ENCODE results near the gene BNC1.

The BNC1 gene, protein sequence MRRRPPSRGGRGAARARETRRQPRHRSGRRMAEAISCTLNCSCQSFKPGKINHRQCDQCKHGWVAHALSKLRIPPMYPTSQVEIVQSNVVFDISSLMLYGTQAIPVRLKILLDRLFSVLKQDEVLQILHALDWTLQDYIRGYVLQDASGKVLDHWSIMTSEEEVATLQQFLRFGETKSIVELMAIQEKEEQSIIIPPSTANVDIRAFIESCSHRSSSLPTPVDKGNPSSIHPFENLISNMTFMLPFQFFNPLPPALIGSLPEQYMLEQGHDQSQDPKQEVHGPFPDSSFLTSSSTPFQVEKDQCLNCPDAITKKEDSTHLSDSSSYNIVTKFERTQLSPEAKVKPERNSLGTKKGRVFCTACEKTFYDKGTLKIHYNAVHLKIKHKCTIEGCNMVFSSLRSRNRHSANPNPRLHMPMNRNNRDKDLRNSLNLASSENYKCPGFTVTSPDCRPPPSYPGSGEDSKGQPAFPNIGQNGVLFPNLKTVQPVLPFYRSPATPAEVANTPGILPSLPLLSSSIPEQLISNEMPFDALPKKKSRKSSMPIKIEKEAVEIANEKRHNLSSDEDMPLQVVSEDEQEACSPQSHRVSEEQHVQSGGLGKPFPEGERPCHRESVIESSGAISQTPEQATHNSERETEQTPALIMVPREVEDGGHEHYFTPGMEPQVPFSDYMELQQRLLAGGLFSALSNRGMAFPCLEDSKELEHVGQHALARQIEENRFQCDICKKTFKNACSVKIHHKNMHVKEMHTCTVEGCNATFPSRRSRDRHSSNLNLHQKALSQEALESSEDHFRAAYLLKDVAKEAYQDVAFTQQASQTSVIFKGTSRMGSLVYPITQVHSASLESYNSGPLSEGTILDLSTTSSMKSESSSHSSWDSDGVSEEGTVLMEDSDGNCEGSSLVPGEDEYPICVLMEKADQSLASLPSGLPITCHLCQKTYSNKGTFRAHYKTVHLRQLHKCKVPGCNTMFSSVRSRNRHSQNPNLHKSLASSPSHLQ

DNA sequence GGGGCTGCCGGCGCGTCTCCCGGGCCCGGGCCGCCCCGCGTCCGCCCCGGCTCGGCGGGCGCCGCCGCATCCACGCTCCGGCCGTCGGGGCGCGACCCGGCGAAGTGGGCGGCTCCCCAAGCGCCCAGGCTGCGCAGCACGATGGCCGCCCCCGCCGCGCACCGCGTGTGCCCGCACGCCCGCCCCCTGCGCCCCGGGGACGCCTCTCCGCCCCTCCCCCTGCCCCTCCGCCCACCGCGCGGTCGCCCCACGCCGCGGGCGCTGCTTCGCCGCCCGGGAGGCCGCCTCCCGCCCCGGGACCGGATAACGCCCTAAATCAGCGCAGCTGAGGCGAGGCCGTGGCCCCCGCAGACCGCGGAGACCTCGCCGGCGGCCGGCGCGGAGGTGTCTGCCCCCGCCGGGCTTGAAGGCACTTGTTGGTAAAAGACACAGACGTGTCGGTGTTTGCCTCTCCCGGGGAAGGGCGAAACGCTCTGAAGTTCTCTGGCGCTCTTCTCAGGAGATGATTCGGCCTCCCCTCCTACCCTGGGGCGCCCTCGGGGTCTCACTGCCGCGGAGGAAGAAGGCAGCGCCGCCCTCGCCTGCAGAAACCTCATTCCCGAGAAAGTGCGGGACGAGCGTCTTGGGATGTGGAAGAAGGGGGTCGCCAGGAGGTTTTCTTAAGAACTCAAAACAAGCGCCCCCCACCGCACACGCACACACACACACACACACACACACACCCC is at the start of gene BNC1:
TSS of gene BNC1 (minus strand) at position 106 of the 725 bp plus-strand sequence. CDS start at position 70, 36 bp downstream.
- no peak for DNase-seq (ENCODE audit: low spot score)

DNA sequence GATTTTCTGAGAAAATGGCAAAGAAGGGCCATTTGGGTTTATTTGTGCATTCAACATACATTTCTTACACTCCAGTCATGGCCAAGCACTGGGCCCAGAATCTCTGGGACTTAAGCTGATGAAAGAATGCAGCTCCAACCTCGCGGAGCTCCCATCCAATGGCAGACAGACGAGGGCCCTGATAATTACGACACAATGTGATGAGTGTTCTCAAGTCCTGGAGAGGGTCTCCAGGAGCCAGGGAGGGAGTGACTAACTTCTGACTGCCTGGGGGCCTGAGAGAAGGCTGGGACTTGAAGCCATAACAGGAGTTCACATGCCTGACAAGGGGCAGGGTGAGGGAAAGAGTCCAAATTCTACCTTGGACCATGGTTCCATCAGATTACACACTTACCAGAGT is 42.6 kb upstream of the BNC1 start:
- no peak for DNase-seq (ENCODE audit: low spot score)

DNA sequence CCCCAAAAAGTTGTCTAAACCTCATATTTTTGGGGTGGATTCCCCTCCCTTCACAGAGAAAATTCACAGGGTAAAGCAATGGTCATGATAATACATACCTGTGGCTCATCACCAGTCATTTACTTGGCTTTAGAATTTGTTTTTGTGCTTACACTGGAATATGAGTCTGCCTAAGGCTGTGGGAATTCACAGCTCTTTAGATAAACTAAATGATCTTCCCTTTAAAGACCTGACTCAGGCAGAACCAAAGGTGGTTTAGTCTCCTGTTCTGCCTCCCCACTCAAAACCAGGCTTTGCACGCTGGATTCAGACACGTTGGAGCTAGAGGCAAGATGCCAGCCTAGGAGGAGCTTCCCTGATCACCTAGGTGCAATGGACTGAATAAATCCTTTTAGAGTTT is 40.3 kb upstream of the BNC1 start:
- DNase-seq (ENCODE audit: low spot score) = no peak

DNA sequence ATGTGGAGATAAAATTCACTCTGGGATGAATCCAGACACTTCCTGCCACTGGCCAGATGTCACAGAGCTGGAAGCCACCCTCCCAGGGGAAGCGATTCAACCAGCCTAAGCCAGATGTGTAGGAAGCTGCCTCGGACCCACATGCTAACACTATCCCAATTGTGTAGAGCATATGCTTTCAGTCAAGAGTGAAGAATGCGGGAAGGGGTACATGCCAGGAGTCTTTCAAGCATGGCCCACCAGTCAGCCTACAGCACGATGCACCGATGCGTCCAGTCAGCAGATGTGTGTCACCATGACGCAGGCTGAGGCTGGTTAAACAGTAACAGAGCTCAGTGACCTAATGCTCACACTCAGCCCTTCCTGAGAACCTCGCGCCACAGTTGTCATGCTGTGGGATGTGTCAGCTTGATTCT is 38.8 kb upstream of the BNC1 start:
- DNase-seq (ENCODE audit: low spot score) = peak; percentile 93

DNA sequence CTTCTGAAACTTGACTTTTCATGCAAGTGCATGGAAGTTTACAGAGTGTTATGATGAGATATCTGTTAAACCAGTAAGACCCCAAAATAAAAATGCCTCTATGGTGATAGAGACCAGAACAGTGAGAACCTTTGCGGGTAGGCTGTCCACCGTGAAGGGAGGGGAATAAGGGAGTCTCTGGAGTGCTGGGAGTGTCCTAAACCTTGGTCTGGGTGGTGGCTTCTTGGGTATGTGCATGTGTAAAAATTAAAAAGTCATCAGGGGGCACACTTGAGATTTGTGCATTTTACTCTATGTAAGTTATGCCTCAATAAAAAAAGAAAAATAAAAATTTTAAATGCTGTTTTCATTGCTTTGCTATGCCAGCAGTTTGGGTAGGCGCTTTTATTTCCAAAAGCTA is 38.2 kb upstream of the BNC1 start:
- no peak for DNase-seq (ENCODE audit: low spot score)

DNA sequence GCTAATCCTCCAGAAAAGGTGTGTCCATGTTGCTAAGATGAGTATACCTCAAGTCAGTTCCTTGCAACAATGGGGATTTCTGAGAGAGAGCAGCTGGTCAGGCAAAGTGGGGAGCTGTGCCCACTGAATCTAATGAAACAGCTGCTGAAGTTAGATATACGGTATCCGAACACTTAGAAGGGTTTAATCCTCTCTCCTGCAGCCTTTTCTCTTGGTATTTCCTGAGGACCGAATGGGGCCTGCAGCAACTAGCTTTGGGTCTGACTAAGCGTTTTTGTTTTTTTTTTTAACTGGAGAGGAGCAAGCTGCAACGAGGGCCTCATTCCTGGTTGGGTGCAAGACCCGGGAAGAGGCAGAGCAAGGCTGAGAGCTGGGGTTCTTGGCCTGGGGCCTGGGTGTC is 37.6 kb upstream of the BNC1 start:
- no peak for DNase-seq (ENCODE audit: low spot score)

DNA sequence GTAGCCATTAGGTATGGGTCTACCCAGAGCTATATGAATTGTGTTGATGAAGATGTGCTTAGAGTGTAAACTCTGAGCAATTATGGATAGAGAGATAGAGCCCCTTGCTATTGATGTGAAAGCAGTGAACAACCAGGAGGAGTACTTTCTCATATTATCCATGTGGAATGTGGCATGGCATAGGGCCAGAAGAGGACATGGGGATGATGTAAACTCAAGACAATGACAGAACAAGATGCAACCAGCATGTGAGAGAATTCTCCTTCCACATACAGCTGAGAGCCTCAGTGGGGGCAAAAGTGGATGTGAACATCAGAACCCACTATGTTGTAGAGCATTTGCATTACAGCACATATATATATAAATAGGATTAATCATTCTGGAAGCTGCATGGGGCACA is 36.4 kb upstream of the BNC1 start:
- DNase-seq (ENCODE audit: low spot score) = no peak

DNA sequence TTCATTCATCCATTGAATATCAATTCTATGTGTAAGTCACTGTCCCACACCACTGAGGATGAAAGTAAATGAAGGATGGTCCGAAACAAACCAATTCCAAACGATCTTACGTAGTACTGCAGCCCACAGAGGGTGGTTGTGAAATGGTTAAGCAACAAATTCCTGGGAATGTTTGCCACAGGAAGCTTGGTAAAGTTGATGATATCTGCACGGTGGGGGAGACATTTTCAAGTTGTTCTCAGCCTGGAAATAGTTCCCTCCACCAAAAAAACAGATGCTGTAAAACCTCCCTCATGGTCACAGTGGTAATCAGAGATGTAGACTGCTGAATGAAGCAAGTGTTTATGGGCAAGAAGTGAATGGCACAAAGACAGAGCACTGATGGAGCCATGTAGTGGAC is 35.9 kb upstream of the BNC1 start:
- no peak for DNase-seq (ENCODE audit: low spot score)

DNA sequence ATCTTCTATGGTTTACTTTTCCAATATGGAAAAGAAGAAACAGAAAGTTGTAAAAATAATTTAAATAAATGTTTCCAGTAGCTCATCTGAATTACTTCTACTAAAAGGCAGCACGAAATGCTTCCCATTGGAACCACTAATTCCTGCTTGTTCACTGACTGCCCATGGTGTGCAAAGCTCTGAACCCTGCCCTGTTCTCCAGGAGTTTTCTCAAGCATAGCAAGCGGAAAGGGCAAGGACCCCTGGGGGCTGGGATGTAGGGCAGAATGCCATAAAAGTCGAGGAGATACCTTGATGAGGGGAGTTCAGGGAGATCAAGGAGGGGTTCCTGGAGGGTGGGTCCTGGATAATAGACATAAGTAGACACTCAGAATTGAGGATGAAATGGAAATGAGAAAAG is 35.3 kb upstream of the BNC1 start:
- no peak for DNase-seq (ENCODE audit: low spot score)

DNA sequence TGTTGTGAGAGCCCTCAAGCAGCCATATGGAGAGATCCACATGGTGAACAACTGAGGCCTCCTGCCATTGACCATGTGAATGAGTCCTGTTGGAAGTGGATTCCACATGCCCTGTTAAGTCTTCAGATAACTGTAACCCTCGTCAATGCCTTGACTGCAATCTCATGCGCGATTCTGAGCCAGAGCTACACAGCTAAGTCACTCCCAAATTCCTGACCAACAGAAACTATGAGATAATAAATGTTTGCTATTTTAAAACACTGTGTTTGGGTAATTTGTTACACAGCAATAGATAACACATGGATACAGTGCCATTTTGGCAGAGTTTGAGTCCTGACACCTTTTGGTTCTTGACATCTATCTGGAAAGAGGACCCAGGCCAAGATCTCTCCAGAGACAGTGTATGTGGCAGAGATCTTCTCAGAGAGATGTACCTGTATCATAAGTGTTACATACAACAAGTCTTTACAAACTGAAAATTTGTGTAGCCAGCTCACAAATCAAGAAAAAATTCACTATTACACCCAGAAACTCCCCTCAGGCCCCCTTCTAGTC is 34.5 kb upstream of the BNC1 start:
- DNase-seq (ENCODE audit: low spot score) = no peak

DNA sequence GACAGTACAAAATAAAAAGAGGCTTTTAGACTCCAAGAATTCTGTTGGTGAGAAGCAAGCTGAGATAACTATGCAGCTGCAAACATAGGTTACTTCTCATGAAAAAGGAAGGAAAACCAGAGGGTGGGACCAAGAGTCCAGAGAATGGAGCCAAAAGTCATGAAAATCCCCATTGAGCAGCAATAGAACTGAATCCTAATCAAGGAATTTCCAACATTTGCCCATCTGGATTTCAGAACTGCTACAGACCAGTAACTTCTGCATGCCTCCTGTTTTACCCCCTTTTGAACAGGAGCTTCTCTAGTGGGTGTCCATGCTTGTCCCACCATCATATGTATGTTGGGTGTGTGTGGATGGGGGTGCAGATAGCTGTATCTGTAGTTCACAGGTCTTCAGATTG is 33.6 kb upstream of the BNC1 start:
- no peak for DNase-seq (ENCODE audit: low spot score)

DNA sequence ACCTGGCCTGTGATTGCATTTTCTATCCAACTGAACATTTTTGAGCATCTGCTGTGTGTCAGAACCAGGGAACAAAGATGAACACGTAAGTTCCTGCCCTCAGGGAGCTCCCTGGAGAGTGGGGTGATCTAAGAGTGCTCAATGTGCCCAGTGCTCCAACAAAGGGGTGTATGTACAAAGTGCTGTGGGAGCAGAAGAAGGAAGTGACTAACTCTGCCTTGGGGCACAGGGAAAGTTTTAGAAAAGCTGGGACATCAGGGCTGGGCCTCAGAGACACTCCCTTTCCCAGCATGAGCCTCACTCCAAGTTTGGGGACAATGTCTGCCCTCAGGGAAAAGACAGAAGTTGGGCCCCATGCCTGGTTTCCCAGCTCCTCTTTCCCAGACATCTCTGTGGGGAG is 27.6 kb upstream of the BNC1 start:
- DNase-seq (ENCODE audit: low spot score) = no peak

DNA sequence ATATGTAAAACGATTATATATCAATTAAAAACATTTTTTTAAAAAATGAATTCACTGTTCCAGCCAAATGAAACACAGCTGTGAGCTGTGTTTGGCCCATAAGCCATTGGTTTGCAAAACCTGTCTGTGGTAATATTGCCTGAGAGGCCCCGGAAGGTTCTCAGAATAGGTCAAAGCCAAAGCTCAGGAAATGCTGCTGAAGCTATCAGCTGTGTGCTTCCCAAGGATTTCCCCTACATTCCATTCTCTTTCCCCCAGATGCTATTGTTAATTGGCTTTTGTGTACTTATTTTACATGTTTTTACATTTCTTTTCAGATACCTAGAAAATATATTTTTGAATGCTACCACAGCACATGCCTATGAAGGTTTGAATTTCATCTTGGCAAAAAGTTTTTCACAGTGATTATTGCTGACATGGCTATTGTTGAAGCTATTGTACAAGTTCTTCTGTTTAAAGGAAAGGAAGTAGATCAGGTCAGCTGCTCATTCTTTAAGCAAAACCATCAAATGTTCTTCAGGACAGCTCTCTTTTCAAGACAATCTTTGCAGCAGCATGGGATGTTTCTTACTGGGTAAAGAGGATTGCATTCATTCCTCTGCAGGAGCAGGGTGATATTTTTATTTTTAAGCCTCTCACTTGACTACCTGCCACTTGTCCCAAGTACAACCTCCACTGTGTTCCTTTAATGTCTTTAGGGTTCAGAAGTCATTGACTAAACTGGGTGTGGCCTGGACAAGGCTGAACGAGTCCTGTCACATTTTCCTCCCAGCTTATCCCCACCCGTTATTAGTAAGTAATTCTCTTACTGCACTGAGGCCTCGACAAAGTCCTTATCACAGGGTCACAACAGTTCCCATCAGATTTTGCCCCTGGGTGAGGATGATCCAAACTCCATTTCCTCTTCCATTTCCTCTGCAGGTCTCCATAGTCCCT is 26.3 kb upstream of the BNC1 start:
- no peak for DNase-seq (ENCODE audit: low spot score)

DNA sequence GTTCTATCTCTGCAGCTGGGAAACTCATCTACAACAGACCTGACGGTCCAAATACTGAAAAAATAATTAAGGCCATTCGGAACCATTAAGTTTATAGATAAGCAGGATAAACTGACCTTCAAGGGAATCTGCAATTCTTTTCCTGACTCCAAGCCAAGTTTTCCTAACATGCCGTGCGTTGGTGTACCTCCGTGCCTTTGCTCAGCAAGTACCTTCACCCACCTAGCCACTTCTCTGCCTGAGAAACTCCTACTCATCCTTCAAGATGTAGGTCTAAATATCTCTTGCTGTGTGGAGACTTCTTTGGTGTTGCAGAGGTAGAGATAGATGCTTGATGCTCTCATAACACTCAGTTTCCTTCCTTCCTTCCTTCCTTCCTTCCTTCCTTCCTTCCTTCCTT is 24.2 kb upstream of the BNC1 start:
- no peak for DNase-seq (ENCODE audit: low spot score)

DNA sequence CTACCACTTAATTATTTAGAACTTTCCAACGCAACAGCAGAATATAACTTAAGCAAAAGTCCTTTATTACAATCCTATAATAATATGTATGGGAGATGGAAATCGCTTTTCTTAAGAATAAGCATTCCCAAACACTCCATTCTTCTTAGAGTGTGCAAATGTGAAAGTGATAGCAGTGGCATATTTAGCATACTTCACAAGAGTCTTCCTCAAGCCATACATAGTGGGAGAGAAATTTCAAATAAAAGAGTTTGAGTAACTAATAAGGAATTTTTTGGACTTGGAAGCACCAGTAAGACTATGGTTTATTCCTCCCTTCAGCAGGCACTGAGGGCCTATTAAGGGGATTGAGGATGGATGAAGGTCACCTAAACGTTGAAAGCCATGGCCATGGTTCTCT is 22.1 kb upstream of the BNC1 start:
- no peak for DNase-seq (ENCODE audit: low spot score)

DNA sequence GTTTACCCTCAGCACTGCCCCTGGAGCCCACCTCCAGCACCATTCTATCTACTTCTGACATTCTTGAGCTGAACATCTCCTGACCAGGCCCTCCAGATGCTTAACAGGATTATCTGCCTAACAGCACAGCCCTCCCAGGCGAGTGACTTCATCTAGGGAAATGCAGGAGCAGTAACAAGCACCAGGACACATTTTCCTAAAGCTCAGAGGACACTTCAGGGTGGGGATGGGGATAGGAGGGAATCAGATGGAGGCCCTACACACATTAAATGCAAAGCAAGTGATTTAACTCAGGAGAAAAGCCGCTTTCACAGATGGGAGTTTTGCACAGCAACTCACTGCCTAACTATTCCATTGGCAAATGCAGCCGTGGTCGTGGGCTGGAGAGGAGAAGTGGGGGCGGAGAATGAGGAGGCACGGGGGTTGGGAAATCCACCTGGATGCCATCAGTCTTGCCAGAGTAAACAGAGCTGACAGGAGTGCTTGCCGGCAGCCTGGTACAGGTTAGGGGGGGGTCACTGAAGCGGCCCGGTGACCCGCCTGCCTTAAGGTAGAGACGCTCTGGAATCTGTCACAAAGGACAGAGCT is 21.3 kb upstream of the BNC1 start:
- no peak for DNase-seq (ENCODE audit: low spot score)

DNA sequence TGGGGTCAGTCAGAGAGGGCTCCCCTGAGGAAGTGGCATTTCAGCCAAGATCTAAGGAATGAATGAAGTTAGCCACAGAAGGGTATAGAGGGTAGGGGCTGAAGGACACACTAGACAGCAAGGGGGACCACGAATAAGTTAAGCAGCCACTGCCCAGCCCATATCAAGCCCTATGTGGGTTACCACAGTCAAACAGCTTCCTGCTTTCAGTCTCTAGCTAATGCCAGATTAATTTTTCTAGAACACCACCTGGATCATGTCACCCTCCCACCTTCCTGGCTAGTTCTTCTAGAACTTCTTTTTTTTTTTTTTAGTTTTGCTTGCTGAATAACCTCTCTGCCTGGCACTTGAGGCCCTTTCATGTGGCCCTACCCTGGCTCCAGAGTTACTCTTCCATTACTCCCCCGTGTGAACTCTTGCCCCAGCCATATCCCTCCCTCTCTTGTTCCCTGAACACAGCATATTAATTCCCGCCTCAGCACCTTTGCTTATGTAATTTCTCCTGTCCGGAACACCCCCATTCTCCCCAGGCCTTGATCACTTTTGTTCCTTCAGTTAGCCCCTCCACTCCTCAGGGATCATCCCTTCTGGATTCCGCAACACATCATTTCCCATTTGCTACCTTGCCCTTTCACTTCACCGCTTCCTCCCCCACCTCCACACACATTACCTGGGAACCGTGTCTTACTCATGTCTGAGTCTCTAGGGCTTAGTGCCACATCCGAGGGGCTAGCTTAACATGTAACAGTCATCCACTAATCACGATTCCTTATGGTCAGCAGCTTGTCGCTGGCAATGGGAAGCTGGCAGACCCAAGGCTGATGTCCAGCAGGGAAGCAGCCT is 20.6 kb upstream of the BNC1 start:
- no peak for DNase-seq (ENCODE audit: low spot score)

DNA sequence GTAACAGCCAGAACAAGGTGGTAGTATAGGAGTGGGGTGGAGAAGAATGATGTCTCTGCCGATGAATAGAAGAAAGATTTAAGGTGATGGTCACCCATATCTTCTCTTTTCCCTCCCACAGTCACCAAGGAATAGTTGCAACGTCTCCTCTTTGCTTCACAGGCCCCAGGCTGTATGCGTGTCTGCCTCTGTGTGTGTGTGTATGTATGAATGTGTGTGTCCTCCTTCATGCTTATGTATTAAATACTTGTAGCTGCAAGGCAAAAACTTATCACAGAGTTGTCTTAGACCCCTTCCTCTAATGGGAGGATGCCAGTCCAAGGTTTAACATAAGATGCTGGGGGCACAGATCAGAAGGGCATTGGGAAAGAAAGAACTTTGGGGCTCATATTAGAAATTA is 19.1 kb upstream of the BNC1 start:
- no peak for DNase-seq (ENCODE audit: low spot score)

DNA sequence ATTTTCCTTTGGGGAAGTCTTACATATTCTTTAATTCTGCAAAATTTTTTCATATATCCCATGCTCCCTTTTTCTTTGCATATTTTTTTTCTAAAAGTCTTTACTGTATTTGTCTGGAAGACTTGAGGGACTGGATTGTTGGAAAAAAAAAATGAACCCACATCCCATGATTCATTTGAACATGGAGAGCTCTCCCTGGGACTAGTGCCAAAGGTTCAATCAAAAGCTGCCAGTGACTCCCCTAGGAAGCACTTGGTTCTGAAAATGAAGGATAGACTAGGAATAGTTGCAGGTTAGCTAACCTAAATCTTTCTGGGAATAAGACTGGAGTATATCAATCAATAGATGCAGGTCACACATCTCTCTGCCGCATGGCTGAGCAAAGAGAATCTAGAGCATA is 16.4 kb upstream of the BNC1 start:
- peak; percentile 14 for DNase-seq (ENCODE audit: low spot score)

DNA sequence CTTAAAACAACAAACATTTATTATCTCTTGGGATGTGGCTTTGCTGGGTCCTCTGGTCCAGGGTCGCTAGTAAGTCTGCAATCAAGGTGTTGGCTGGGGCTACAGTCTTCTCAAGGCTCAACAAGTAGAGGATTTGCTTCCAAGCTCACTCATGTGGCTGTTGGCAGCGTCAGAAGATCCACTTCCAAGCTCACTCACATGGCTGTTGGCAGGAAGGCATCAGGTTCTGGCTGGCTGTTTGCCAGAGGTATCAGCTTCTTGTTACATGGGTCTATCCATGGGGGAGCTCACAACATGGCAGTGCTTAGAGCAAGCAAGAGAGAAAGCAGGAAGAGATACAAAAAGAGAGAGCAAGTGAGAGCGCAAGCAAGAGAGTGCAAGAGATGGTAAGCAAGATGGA is 15.0 kb upstream of the BNC1 start:
- no peak for DNase-seq (ENCODE audit: low spot score)
